Mesenchymal stem cell (in vitro differentiated cells and primary cell): ENCODE measurements around the gene ELK4.

ENCODE experiments used
- DNase-seq: peaks from one replicate; pipeline ENCODE4 v3.0.0-alpha.2; 2013
- H2AFZ ChIP-seq: one replicate; pipeline ENCODE4 v1.6.1; 2013; ENCODE audit warnings: low read depth, mild to moderate bottlenecking, control low read depth, inconsistent platforms, low read length, moderate library complexity
- H2AK5ac ChIP-seq: 2 replicates; pipeline ENCODE4 v1.6.1; 2013; ENCODE audit warnings: low read length, moderate library complexity, mild to moderate bottlenecking, inconsistent platforms; ENCODE audit not compliant: severe bottlenecking
- H2BK120ac ChIP-seq: one replicate; pipeline ENCODE4 v1.6.1; 2013; ENCODE audit warnings: low read depth, mild to moderate bottlenecking, inconsistent platforms, low read length, moderate library complexity
- H2BK12ac ChIP-seq, 2 experiments: one replicate each; pipeline ENCODE4 v1.6.1; 2013; ENCODE audit warnings: inconsistent platforms in 2 of 2, low read length in 2 of 2, mild to moderate bottlenecking in 2 of 2, moderate library complexity in 2 of 2, control low read depth in 1 of 2
- H2BK15ac ChIP-seq: one replicate; pipeline ENCODE4 v1.6.1; 2013; ENCODE audit warnings: mild to moderate bottlenecking, low read depth, inconsistent platforms; ENCODE audit not compliant: poor library complexity, severe bottlenecking
- H2BK5ac ChIP-seq: 2 replicates; pipeline ENCODE4 v1.6.1; 2013; ENCODE audit warnings: low read depth, mild to moderate bottlenecking, low read length, control low read depth, inconsistent platforms; ENCODE audit not compliant: poor library complexity, severe bottlenecking
- H3K14ac ChIP-seq, 2 experiments: one replicate each; pipeline ENCODE4 v1.6.1; 2013; ENCODE audit warnings: inconsistent platforms in 2 of 2, low read length in 2 of 2, control low read depth in 1 of 2, mild to moderate bottlenecking in 1 of 2, moderate library complexity in 1 of 2
- H3K18ac ChIP-seq, 2 experiments: one replicate each; pipeline ENCODE4 v1.6.1; 2013; ENCODE audit warnings: inconsistent platforms in 2 of 2, low read length in 2 of 2, control low read depth in 1 of 2, low read depth in 1 of 2, mild to moderate bottlenecking in 1 of 2
- H3K23ac ChIP-seq, 2 experiments: one replicate each; pipeline ENCODE4 v1.6.1; 2013; ENCODE audit warnings: inconsistent platforms in 2 of 2, low read length in 2 of 2, mild to moderate bottlenecking in 2 of 2, moderate library complexity in 2 of 2, control low read depth in 1 of 2
- H3K27ac ChIP-seq: 2 replicates; pipeline ENCODE4 v1.5.1; 2013; ENCODE audit warnings: mild to moderate bottlenecking, moderate library complexity, low read length, control low read depth, inconsistent platforms; ENCODE audit not compliant: poor library complexity, severe bottlenecking
- H3K27me3 ChIP-seq, 2 experiments: 2 replicates each; pipeline versions ENCODE4 v1.6.1 to v1.7.0; 2013; ENCODE audit warnings: low read length in 2 of 2, mild to moderate bottlenecking in 2 of 2, moderate library complexity in 2 of 2, control low read depth in 1 of 2, inconsistent platforms in 1 of 2; ENCODE audit not compliant: control insufficient read depth in 1 of 2, insufficient read depth in 1 of 2
- H3K36me3 ChIP-seq, 2 experiments: 2 replicates each; pipeline versions ENCODE4 v1.6.1 to v1.7.0; 2013; ENCODE audit warnings: low read length in 2 of 2, control low read depth in 1 of 2, inconsistent platforms in 1 of 2, low read depth in 1 of 2, mild to moderate bottlenecking in 1 of 2; ENCODE audit not compliant: insufficient read depth in 2 of 2, control insufficient read depth in 1 of 2
- H3K4ac ChIP-seq, 2 experiments: one replicate each; pipeline ENCODE4 v1.6.1; 2013; ENCODE audit warnings: inconsistent platforms in 2 of 2, low read length in 2 of 2, mild to moderate bottlenecking in 2 of 2, moderate library complexity in 2 of 2, control low read depth in 1 of 2, low read depth in 1 of 2
- H3K4me1 ChIP-seq: 2 replicates; pipeline ENCODE4 v1.6.1; 2013; ENCODE audit warnings: low read depth, low read length, control low read depth; ENCODE audit not compliant: control insufficient read depth, insufficient read depth
- H3K4me2 ChIP-seq: 2 replicates; pipeline ENCODE4 v1.6.1; 2013; ENCODE audit warnings: low read length, mild to moderate bottlenecking, inconsistent platforms; ENCODE audit not compliant: poor library complexity, severe bottlenecking
- H3K4me3 ChIP-seq, 2 experiments: 2 replicates each; pipeline versions ENCODE4 v1.5.1 to v1.7.0; 2013; ENCODE audit warnings: low read length in 2 of 2, mild to moderate bottlenecking in 2 of 2, control low read depth in 1 of 2, low read depth in 1 of 2; ENCODE audit not compliant: insufficient read depth in 1 of 2
- H3K79me1 ChIP-seq: replicated peaks from 2 replicates; pipeline ENCODE4 v1.6.1; 2013; ENCODE audit warnings: mild to moderate bottlenecking, control low read depth, low read length, inconsistent platforms; ENCODE audit not compliant: poor library complexity, severe bottlenecking
- H3K9ac ChIP-seq: 2 replicates; pipeline ENCODE4 v1.7.0; 2013; ENCODE audit warnings: mild to moderate bottlenecking, low read length, moderate library complexity
- H3K9me3 ChIP-seq: 2 replicates; pipeline ENCODE4 v1.7.0; 2013; ENCODE audit warnings: mild to moderate bottlenecking, low read length; ENCODE audit not compliant: control insufficient read depth
- H4K8ac ChIP-seq: one replicate; pipeline ENCODE4 v1.6.1; 2013; ENCODE audit warnings: inconsistent platforms, mild to moderate bottlenecking, low read length, moderate library complexity
- H4K91ac ChIP-seq: one replicate; pipeline ENCODE4 v1.6.1; 2013; ENCODE audit warnings: mild to moderate bottlenecking, low read length, inconsistent platforms
- WGBS: methylation state at CpG from one replicate; pipeline ENCODE4 v1.1.7; 2013; ENCODE audit warnings: mixed read lengths; 5-methylcytosine and 5-hydroxymethylcytosine counted together

ELK4 gene

GRCh38 chr1:205584732-205585131 lies 47.1 kb downstream of the ELK4 start:
- H3K4me1 ChIP-seq, result no peaks in the 10 kb centered on the region
- no peak overlapping the region for H3K27ac ChIP-seq
- no peak overlapping the region for H2BK120ac ChIP-seq
- no peak overlapping the region for H2BK15ac ChIP-seq
- H3K27me3 ChIP-seq, result peaks cover 34 to 61% of the 10 kb centered on the region in 2 experiments
- H3K9me3 ChIP-seq, result no peaks in the 10 kb centered on the region
- no peak overlapping the region for H2AK5ac ChIP-seq
- H4K91ac ChIP-seq, result no peak overlapping the region
- no peak overlapping the region for H3K14ac ChIP-seq
- H3K4me2 ChIP-seq, result no peak overlapping the region
- H3K79me1 ChIP-seq, result no peaks in the 10 kb centered on the region
- H2AFZ ChIP-seq, result no peak overlapping the region
- H3K23ac ChIP-seq, result no peak overlapping the region
- no peak overlapping the region for H3K4me3 ChIP-seq
- no peak overlapping the region for H3K9ac ChIP-seq
- H2BK12ac ChIP-seq, result no peak overlapping the region
- H3K36me3 ChIP-seq, result no peaks in the 10 kb centered on the region
- H4K8ac ChIP-seq, result no peak overlapping the region
- no peak overlapping the region for H3K18ac ChIP-seq
- WGBS, result 56% methylated on average over 7 of the region's 7 CpGs
- no peak overlapping the region for H3K4ac ChIP-seq
- DNase-seq, result no peak
- no peak overlapping the region for H2BK5ac ChIP-seq

DNA sequence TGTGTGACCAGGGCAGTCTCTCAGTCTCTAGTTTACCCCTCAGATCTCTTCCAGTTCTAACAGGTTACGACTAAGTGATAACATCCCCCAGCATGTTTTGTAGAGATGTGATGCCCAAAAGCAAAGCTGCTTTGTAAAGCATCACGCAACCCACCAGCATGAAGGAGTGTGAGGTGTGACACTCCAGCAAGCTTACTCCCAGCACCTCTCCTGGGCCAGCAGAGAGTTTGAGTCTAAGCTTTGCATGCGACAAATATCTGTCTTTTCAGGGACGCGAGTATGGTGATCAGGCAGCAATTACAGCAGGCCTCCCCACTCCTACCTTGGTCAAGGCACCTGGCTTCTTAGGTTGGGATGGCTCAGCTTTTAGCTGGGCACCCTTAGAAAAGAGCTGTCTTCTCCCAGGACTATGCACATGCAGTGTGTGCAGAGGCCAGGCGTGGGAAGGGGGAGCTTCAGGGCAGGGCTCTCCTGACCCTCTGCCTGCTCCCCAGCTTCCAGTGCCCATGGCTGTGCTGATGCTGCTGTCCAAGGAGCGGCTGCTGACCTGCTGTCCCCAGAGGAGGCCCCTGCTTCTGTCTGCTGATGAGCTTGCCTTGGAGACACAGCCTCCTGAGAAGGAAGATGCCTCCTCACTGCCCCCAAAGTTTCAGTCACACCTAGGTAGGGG lies 48.2 kb downstream of the ELK4 start:
- Histone ChIP-seq H2BK12ac (no peak overlapping the region), H4K8ac (no peak overlapping the region), H3K27ac (no peak overlapping the region), H3K9ac (no peak overlapping the region), H2BK15ac (no peak overlapping the region), H3K4me2 (no peak overlapping the region), H2AFZ (no peak overlapping the region), H3K9me3 (no peaks in the 10 kb centered on the region), H3K36me3 (no peaks in the 10 kb centered on the region), H3K4me1 (no peaks in the 10 kb centered on the region), H3K4me3 (no peak overlapping the region), H2BK5ac (no peak overlapping the region), H3K4ac (no peak overlapping the region), H3K14ac (no peak overlapping the region), H2BK120ac (no peak overlapping the region), H3K18ac (no peak overlapping the region), H3K79me1 (no peaks in the 10 kb centered on the region), H4K91ac (no peak overlapping the region), H2AK5ac (no peak overlapping the region), H3K23ac (no peak overlapping the region), H3K27me3 (peaks cover 45 to 73% of the 10 kb centered on the region in 2 experiments)
- WGBS, result 89% methylated on average over 7 of the region's 7 CpGs
- DNase-seq, result no peak

DNA sequence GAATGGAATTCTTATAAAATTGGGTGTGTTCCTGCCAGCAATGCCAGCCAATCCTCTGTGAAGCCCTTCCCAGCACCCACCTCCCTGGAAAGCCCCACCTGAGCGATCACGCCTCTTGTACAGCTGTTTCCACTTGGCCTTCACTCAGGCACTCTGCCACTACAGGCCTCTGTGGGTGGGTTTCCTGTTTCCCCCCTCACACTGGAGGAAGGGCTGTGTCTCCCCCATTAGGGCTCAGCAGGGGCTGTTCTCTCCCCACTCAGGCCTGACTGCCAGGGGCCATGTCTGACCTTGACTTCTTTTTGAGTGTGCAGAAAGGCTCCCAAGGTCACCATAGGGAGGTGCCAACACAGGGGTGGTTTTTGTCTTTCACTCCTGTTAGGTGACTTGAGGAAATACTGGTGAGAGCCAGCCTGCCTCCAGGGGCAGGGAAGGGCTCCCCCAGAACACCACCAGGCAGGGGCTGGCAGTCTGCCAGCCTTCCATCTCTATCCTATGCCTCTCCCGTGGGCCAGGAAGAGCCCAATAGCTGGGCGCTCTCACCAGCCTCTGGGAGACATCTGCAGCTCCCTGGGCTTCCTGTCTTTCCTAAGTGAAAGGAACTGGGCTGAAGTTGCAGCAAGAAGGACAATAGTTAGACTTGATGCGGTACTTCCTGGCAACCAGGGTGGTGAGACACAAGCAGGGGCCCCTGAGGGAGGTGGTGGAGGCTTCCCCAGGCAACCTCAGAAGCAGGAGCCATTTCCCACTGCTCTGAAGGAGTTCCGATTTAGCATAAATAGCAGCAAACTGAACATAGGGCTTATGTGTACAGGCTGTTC lies 49.1 kb downstream of the ELK4 start:
- no peak overlapping the region for H2BK120ac ChIP-seq
- no peak overlapping the region for H3K14ac ChIP-seq

GRCh38 chr1:205582046-205582445 lies 49.8 kb downstream of the ELK4 start:
- Histone ChIP-seq H3K9me3 (no peaks in the 10 kb centered on the region), H4K8ac (no peak overlapping the region), H2AK5ac (no peak overlapping the region), H3K18ac (no peak overlapping the region), H3K23ac (no peak overlapping the region), H3K27me3 (peaks cover 60 to 88% of the 10 kb centered on the region in 2 experiments), H3K36me3 (no peaks in the 10 kb centered on the region), H3K4me3 (no peak overlapping the region), H3K9ac (no peak overlapping the region), H3K79me1 (no peaks in the 10 kb centered on the region), H2AFZ (no peak overlapping the region), H2BK15ac (no peak overlapping the region), H3K4ac (no peak overlapping the region), H2BK5ac (no peak overlapping the region), H4K91ac (no peak overlapping the region), H2BK120ac (no peak overlapping the region), H2BK12ac (no peak overlapping the region), H3K4me2 (no peak overlapping the region), H3K14ac (no peak overlapping the region), H3K4me1 (no peaks in the 10 kb centered on the region), H3K27ac (no peak overlapping the region)
- DNase-seq, result no peak
- WGBS, result 76% methylated on average over 11 of the region's 11 CpGs

More for the DNA sequence above, 49.1 kb downstream of the ELK4 start:
- Histone ChIP-seq H3K4me3 (no peak overlapping the region), H3K27me3 (peaks cover 54 to 82% of the 10 kb centered on the region in 2 experiments), H3K18ac (no peak overlapping the region), H3K9ac (no peak overlapping the region), H3K36me3 (no peaks in the 10 kb centered on the region), H3K4me2 (no peak overlapping the region), H3K9me3 (no peaks in the 10 kb centered on the region), H3K79me1 (no peaks in the 10 kb centered on the region), H3K27ac (no peak overlapping the region), H2AFZ (no peak overlapping the region), H2BK15ac (no peak overlapping the region), H2BK5ac (no peak overlapping the region), H4K91ac (no peak overlapping the region), H3K4ac (no peak overlapping the region), H3K23ac (no peak overlapping the region), H4K8ac (no peak overlapping the region), H3K4me1 (no peaks in the 10 kb centered on the region), H2AK5ac (no peak overlapping the region), H2BK12ac (no peak overlapping the region)
- DNase-seq, result no peak
- WGBS, result 81% methylated on average over 6 of the region's 6 CpGs
